ENCODE data around the gene HHIPL1. TPM values are rescaled to one million over a fixed set of nuclear protein-coding genes. Genes with fewer than 3 reads are reported as not detected.

HHIPL1 gene
- total RNA-seq, 6 donors from 2014 or later = 0.61 to 2.2 (median 1.3) TPM

- TF ChIP-seq POLR2A (IDR thresholded peaks at IDR 0.05) = no peak
- no peak for TF ChIP-seq CTCF (IDR thresholded peaks at IDR 0.05)
- 84 to 88% methylated on average over 8 of the region's 8 CpGs for WGBS, 2 donors
- no peak for DNase-seq
Measured at GRCh38 chr14:99649643-99650042, 4.7 kb downstream of the HHIPL1 start.

GRCh38 chr14:99650189-99650588, 5.3 kb downstream of the HHIPL1 start:
- H3K4me3 ChIP-seq = no peak overlapping the region
- H3K36me3 ChIP-seq = no peaks in the 10 kb centered on the region
- peaks cover under 1 to 10% (median 6%) of the 10 kb centered on the region in 4 donors for H3K4me1 ChIP-seq
- peaks cover 0 to 6% (median 2%) of the 10 kb centered on the region in 4 donors for H3K27me3 ChIP-seq
- TF ChIP-seq POLR2AphosphoS5 (IDR thresholded peaks at IDR 0.05) (no peak), EP300 (IDR thresholded peaks at IDR 0.05) (no peak), CTCF (IDR thresholded peaks at IDR 0.05) (no peak)
- ATAC-seq (ENCODE audit: low FRiP score in 2 of 2) (no peak), DNase-seq (no peak)
- H3K27ac ChIP-seq = no peak overlapping the region
- no peaks in the 10 kb centered on the region for H3K9me3 ChIP-seq
- 81 to 82% methylated on average over 6 to 9 of the region's 9 CpGs for WGBS, 2 donors

More at GRCh38 chr14:99649643-99650042, 4.7 kb downstream of the HHIPL1 start:
- Histone ChIP-seq H3K36me3 (no peaks in the 10 kb centered on the region), H3K4me3 (no peak overlapping the region), H3K9me3 (no peaks in the 10 kb centered on the region), H3K4me1 (peaks cover 6 to 15% (median 9%) of the 10 kb centered on the region in 4 donors), H3K27me3 (peaks cover 0 to 6% (median 3%) of the 10 kb centered on the region in 4 donors), H3K27ac (no peak overlapping the region)
- no peak for ATAC-seq (ENCODE audit: low FRiP score in 2 of 2)

- Histone ChIP-seq H3K4me1 (no peaks in the 10 kb centered on the region), H3K36me3 (no peaks in the 10 kb centered on the region), H3K9me3 (no peaks in the 10 kb centered on the region), H3K4me3 (no peak overlapping the region), H3K27me3 (no peaks in the 10 kb centered on the region), H3K27ac (no peak overlapping the region)
- TF ChIP-seq CTCF (IDR thresholded peaks at IDR 0.05) = no peak
- TF ChIP-seq POLR2AphosphoS5 (IDR thresholded peaks at IDR 0.05) = no peak
- no peak for ATAC-seq (ENCODE audit: low FRiP score in 2 of 2)
- 95 to 97% methylated on average over 21 to 32 of the region's 32 CpGs for WGBS, 2 donors
- DNase-seq = peak in 1 of 2 donors; percentile 71
Measured at GRCh38 chr14:99651953-99652746, 7.2 kb downstream of the HHIPL1 start.

- peaks cover 0 to 6% (median 3%) of the 10 kb centered on the region in 4 donors for H3K27me3 ChIP-seq
- H3K27ac ChIP-seq = no peak overlapping the region
- no peaks in the 10 kb centered on the region for H3K36me3 ChIP-seq
- no peak for TF ChIP-seq POLR2AphosphoS5 (IDR thresholded peaks at IDR 0.05)
- no peak for TF ChIP-seq CTCF (IDR thresholded peaks at IDR 0.05)
- TF ChIP-seq EP300 (IDR thresholded peaks at IDR 0.05) = no peak
- no peak for TF ChIP-seq POLR2A (IDR thresholded peaks at IDR 0.05)
- no peaks in the 10 kb centered on the region for H3K9me3 ChIP-seq
- 43 to 46% methylated on average over 7 of the region's 7 CpGs for WGBS, 2 donors
- DNase-seq = peak in 1 of 2 donors; percentile 68
- ATAC-seq (ENCODE audit: low FRiP score in 2 of 2) = peak; percentile 50 to 82
- no peak overlapping the region for H3K4me3 ChIP-seq
- peaks cover 3 to 4% (median 4%) of the 10 kb centered on the region in 4 donors for H3K4me1 ChIP-seq
Measured at GRCh38 chr14:99654235-99654985, 9.5 kb downstream of the HHIPL1 start.
